Skeletal muscle tissue (tissue), 4 donors: ENCODE measurements around the gene LSM12. TPM values are rescaled to one million over a fixed set of nuclear protein-coding genes. Genes with fewer than 3 reads are reported as not detected.

Source experiments
- H3K27ac ChIP-seq: one replicate; pipeline ENCODE4 v1.7.0; 2013; ENCODE audit warnings: mild to moderate bottlenecking, low read depth, low read length, inconsistent platforms
- H3K27me3 ChIP-seq, 3 donors: one replicate each; pipeline ENCODE4 v1.7.0; 2013; ENCODE audit warnings: low read length in 3 of 3; ENCODE audit not compliant: control insufficient read depth in 3 of 3, insufficient read depth in 3 of 3
- H3K36me3 ChIP-seq, 3 donors: one replicate each; pipeline ENCODE4 v1.7.0; 2013; ENCODE audit warnings: low read length in 3 of 3; ENCODE audit not compliant: control insufficient read depth in 3 of 3, insufficient read depth in 3 of 3
- H3K4me1 ChIP-seq, 3 donors: one replicate each; pipeline ENCODE4 v1.7.0; 2013; ENCODE audit warnings: low read length in 3 of 3, mild to moderate bottlenecking in 3 of 3; ENCODE audit not compliant: control insufficient read depth in 3 of 3, insufficient read depth in 3 of 3
- H3K4me3 ChIP-seq, 3 donors: one replicate each; pipeline ENCODE4 v1.7.0; 2013; ENCODE audit warnings: low read length in 3 of 3
- H3K9ac ChIP-seq, 3 donors: one replicate each; pipeline ENCODE4 v1.7.0; 2013; ENCODE audit warnings: low read length in 3 of 3, mild to moderate bottlenecking in 3 of 3, moderate library complexity in 2 of 3, low read depth in 1 of 3
- H3K9me3 ChIP-seq, 3 donors: one replicate each; pipeline ENCODE4 v1.7.0; 2013; ENCODE audit warnings: low read length in 3 of 3; ENCODE audit not compliant: control insufficient read depth in 3 of 3
- total RNA-seq: library from RNA; depleted of rRNA; stranded (reverse); fragments of >200 nt; gene quantifications from one replicate; pipeline ENCODE4 v1.2.3, GENCODE V29; 2014
- donor health status: Osteomylitis.

Gene LSM12
- total RNA-seq, 1 donor from 2014 or later: 13.6 TPM

DNA sequence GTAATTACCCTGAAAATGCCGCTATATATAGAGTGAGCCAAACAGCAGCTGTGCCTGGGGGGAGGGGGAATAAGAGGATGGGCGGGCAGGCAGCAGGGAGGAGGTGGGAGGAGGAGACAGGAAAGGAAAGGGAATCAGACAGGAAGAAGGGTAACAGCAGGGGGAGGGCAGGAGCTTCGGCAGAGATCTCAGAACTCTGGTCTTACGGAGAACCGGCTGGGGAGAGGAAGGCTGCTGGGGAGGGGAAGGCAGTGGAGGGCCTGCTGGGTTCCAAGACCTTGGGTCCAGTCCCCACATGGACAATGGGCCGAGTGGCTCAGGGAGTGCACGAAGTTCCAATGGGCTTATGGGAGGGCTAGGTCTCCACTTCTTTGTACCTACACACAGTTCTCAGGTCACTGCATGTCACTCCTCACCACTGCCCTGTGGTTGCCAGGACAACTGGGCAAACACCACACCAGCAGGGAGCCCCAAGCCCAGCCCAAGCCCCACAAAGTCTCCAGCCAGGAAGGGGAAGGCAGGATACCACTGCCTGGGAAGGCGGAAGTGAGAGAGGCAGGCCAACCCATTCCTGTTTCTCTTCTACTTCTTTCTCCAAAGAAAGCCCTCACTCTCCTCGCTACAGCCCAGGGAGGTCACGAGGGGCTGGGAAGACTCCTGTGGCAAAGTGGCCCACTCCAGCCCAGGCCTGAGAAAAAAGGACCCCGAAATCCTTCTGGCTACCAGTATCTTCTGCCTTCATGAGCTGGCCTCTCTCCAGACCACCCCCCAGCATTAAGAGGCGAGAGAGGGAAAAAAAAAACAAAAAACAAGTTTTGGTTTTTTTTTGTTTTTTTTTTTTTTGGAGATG, 29.4 kb upstream of the LSM12 start:
- peak overlapping the region; percentile 67 to 72 (median 71) for H3K4me3 ChIP-seq
- peak overlapping the region; percentile 73 to 76 (median 75) for H3K9ac ChIP-seq
- peaks cover 54 to 61% (median 57%) of the 10 kb centered on the region in 3 donors for H3K4me1 ChIP-seq
- H3K9me3 ChIP-seq: no peaks in the 10 kb centered on the region
- H3K27me3 ChIP-seq: no peaks in the 10 kb centered on the region
- H3K36me3 ChIP-seq: peaks cover 25 to 28% (median 28%) of the 10 kb centered on the region in 3 donors
- peak overlapping the region; percentile 93 for H3K27ac ChIP-seq

DNA sequence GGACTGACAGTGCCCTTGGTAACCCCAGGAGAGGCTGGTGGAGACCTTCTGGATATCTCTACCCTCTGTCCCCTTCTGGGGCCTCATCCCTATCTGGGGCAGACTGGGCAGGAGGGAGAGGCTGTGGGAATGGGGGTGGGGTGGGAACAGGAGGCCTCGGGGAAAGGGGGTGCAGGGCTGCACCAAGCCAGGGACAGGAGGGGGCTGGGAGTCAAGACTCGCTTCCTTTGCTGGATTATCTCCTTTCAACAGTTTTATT, 28.8 kb upstream of the LSM12 start:
- Histone ChIP-seq H3K4me1 (peaks cover 54 to 61% (median 57%) of the 10 kb centered on the region in 3 donors), H3K27ac (peak overlapping the region; percentile 93), H3K9me3 (no peaks in the 10 kb centered on the region), H3K36me3 (peaks cover 26 to 29% (median 29%) of the 10 kb centered on the region in 3 donors), H3K4me3 (peak overlapping the region in 2 of 3 donors; percentile 67 to 71), H3K9ac (peak overlapping the region in 1 of 3 donors; percentile 76), H3K27me3 (no peaks in the 10 kb centered on the region)

DNA sequence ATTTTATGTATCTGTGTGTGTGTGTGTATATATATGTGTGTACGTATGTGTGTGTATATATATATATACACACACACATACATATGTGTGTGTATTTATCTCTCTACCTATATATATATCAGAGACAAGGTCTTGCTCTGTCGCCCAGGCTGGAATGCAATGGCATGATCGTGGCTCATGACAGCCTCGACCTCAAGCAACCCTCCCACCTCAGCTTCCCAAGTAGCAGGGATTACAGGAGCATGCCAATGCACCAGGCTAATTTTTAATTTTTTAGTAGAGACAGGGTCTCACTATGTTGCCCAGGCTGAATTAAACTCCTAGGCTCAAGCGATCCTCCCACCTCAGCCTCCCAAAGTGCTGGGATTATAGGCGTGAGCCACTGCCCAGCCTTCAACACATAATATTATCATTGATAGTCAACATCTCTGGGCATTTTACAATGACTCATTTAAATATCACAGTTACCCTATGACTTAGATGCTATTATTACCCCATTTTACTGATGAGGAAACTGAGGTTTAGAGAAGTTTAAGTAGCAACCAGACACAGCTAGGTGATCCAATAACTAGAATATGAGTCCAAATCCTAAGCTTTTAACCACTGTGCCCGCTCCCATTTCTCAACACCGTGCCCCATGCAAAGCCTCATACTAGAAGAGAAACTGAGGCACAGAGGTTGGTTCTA, 28.4 kb upstream of the LSM12 start:
- Histone ChIP-seq H3K9me3 (no peaks in the 10 kb centered on the region), H3K36me3 (peaks cover 26 to 29% (median 29%) of the 10 kb centered on the region in 3 donors), H3K27ac (peak overlapping the region; percentile 93), H3K4me3 (peak overlapping the region in 1 of 3 donors; percentile 67), H3K9ac (peak overlapping the region in 1 of 3 donors; percentile 76), H3K4me1 (peaks cover 53 to 57% (median 55%) of the 10 kb centered on the region in 3 donors), H3K27me3 (no peaks in the 10 kb centered on the region)

DNA sequence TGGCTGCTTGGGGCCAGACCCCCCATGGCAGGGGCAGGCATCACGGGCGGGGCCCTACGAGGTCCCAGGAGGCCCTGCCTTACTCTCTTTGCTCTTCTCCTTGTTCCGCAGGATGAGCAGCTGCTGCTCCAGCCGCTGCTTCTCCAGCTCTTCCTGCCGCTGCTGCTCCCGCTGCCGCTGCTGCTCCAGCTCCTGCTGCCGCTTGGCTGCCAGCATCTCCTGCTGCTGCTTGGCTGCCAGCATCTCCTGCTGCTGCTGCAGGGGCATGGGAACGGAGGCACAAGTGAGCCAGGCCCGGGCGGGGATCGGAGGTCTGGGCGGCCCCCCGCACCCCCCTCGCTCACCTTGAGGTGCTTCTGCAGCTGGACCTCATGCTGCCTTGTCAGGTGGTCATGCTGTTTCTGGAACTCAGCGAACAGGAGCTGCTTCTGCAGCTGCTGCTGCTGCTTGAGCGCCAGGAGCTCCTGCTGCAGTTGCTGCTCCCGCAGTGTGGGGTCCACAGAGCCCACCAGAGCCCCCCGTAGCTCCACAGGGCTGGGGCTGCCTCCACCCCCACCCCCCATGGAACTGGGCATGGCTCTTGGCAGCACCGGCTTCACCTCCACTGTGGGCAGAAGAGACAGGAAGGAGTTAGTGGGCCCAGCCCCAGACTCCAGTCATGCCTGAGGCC, 26.9 kb upstream of the LSM12 start:
- Histone ChIP-seq H3K27ac (no peak overlapping the region), H3K9ac (no peak overlapping the region), H3K4me3 (no peak overlapping the region), H3K4me1 (peaks cover 41 to 42% (median 42%) of the 10 kb centered on the region in 3 donors), H3K9me3 (no peaks in the 10 kb centered on the region), H3K27me3 (no peaks in the 10 kb centered on the region), H3K36me3 (peaks cover 34 to 35% (median 34%) of the 10 kb centered on the region in 3 donors)

DNA sequence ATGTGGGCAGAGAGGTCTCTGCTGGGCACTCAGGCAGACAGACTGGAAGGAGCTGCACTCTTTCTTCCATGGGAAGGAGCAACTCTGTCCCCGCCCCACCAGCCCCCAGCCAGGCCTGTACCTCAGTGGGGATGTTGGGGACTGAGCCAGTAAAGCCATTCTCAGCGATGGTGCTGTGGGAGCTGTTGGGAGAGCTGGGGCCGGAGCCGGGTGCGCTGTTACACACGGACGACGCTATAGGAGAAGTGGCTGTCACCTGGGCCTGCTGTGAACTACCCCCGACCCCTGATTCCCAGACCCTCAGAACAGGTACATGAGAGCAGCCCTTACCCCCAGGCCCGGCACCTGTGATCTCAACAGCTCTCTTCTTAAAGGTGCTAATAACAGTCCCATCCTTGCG, 25.6 kb upstream of the LSM12 start:
- Histone ChIP-seq H3K9ac (no peak overlapping the region), H3K4me3 (no peak overlapping the region), H3K27ac (no peak overlapping the region), H3K4me1 (peaks cover 29 to 34% (median 30%) of the 10 kb centered on the region in 3 donors), H3K9me3 (no peaks in the 10 kb centered on the region), H3K36me3 (peaks cover 46 to 47% (median 46%) of the 10 kb centered on the region in 3 donors), H3K27me3 (no peaks in the 10 kb centered on the region)

DNA sequence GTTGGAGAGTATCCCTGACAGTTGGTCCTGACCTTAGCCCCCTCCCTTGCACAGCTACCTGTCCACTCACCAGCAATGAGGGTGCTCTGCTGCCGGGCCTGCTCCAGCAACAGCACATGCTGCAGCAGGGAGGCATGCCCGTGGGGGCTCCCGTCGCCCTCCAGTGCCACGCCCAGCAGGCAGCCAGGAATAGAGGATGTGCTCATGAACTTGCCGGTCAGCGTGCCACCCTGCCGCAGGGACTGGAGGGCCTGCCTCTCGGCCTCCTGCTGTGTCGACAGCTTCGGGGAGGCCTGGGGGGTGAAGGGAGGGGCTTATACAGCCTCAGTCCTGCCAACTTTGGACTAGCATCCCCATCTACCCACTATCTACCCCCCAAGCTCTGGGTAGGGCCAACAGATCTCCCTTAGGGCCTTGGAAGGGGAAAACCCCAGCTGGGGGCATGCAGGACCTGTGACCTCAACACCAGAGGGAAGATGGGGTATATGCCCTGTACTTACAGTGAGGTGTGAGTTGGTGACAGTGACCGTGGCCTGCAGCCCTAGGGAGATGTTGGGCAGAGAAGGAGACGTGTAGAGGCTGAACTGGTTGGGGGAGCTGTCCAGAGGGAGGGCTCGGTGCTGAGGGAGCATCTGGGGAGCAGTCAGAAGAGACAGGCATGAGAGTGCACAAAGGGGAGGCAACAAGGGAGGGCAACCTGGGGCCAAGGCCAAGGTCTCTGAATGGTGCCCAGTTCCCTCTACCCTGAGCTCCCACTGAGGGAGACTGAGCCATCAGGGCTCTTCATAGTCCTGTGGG, 24.9 kb upstream of the LSM12 start:
- H3K9ac ChIP-seq: no peak overlapping the region
- no peaks in the 10 kb centered on the region for H3K27me3 ChIP-seq
- no peak overlapping the region for H3K27ac ChIP-seq
- peaks cover 23 to 29% (median 26%) of the 10 kb centered on the region in 3 donors for H3K4me1 ChIP-seq
- no peaks in the 10 kb centered on the region for H3K9me3 ChIP-seq
- H3K36me3 ChIP-seq: peaks cover 49 to 51% (median 50%) of the 10 kb centered on the region in 3 donors
- H3K4me3 ChIP-seq: no peak overlapping the region

DNA sequence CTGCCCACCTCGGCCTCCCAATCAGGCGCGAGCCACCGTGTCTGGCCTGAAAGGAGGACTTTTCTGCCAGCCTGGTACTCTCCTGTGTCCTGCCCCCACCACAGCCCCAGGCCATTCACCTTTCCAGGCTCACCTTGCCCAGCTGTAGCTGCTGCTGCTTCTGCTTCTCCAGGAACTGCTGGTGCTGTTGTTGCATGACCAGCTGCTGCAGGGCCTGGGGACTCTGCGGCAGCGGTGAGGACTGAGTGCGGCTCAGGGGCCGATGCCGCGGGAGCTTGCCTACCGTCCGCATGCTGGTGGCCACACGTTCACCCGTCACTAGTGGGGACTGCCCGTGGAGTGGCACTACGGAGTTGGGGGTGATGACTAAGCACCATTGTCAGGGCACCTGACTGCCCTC, 21.8 kb upstream of the LSM12 start:
- Histone ChIP-seq H3K9me3 (no peaks in the 10 kb centered on the region), H3K36me3 (peaks cover 71 to 74% (median 72%) of the 10 kb centered on the region in 3 donors), H3K9ac (no peak overlapping the region), H3K27ac (no peak overlapping the region), H3K4me3 (no peak overlapping the region), H3K27me3 (no peaks in the 10 kb centered on the region), H3K4me1 (peaks cover 0 to 10% (median 3%) of the 10 kb centered on the region in 3 donors)

DNA sequence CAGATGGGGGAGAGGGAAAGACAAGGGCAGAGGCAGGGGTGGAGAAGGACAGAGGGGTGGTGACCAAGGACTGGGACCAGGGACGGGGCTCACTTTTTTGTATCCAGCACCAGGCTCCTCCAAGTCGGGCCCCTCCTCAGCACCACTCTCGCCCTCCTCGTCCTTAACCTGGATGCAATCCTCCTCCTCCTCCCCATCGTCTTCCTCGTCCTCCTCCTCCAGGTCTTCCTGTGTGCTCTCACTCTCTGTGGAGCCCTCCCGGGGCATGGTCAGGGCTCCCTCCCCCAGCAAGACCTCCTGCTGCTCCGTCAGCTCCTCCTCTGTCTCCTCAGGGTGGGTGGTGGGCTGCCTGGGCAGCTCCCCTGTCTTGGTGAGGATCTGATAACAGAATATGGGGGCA, 20.8 kb upstream of the LSM12 start:
- Histone ChIP-seq H3K4me3 (no peak overlapping the region), H3K27me3 (no peaks in the 10 kb centered on the region), H3K27ac (no peak overlapping the region), H3K9ac (peak overlapping the region in 1 of 3 donors; percentile 33), H3K36me3 (peaks cover 73 to 75% (median 74%) of the 10 kb centered on the region in 3 donors), H3K9me3 (no peaks in the 10 kb centered on the region), H3K4me1 (peaks cover 0 to 7% (median 3%) of the 10 kb centered on the region in 3 donors)
